Smooth muscle cell (in vitro differentiated cells): ENCODE results near the gene PLA1A. TPM values are rescaled to one million over a fixed set of nuclear protein-coding genes. Genes with fewer than 3 reads are reported as not detected.

ENCODE experiments used
- DNase-seq: peaks from one replicate; lab custom pipeline; 2025; ENCODE audit not compliant: unreplicated experiment; lab: John Stamatoyannopoulos, UW
- H2AFZ ChIP-seq: fragments of 200-600 bp; sonication (generic); 2 replicates; pipeline ENCODE4 v1.6.0; 2016; ENCODE audit warnings: antibody characterized with exemption, low read depth, mild to moderate bottlenecking
- H3F3A ChIP-seq: fragments of 200-600 bp; sonication (generic); 2 replicates; pipeline ENCODE4 v1.6.0; 2017; ENCODE audit warnings: antibody characterized with exemption, low read depth
- H3K27ac ChIP-seq: fragments of 200-600 bp; sonication (generic); 2 replicates; pipeline ENCODE4 v1.5.1; 2016; ENCODE audit warnings: low read depth, mild to moderate bottlenecking
- H3K27me3 ChIP-seq: fragments of 200-600 bp; sonication (generic); 2 replicates; pipeline ENCODE4 v1.6.1; 2016; ENCODE audit warnings: low read depth, mild to moderate bottlenecking
- H3K36me3 ChIP-seq: fragments of 200-600 bp; sonication (generic); 2 replicates; pipeline ENCODE4 v1.5.1; 2016; ENCODE audit warnings: low read depth
- H3K4me1 ChIP-seq: fragments of 200-600 bp; sonication (generic); 2 replicates; pipeline ENCODE4 v1.5.1; 2016; ENCODE audit warnings: low read depth
- H3K4me2 ChIP-seq: fragments of 200-600 bp; sonication (generic); 2 replicates; pipeline ENCODE4 v1.6.0; 2016; ENCODE audit warnings: mild to moderate bottlenecking
- H3K4me3 ChIP-seq: fragments of 200-600 bp; sonication (generic); 2 replicates; pipeline ENCODE4 v1.5.1; 2016; ENCODE audit warnings: mild to moderate bottlenecking
- H3K79me2 ChIP-seq: fragments of 200-600 bp; sonication (generic); 2 replicates; pipeline ENCODE4 v1.6.0; 2016; ENCODE audit warnings: low read depth, mild to moderate bottlenecking
- H3K9ac ChIP-seq: fragments of 200-600 bp; sonication (generic); 2 replicates; pipeline ENCODE4 v1.6.0; 2016; ENCODE audit warnings: low read depth
- H3K9me3 ChIP-seq: fragments of 200-600 bp; sonication (generic); replicated peaks from 2 replicates; pipeline ENCODE4 v1.5.1; 2016; ENCODE audit warnings: low read depth
- H4K20me1 ChIP-seq: fragments of 200-600 bp; sonication (generic); 2 replicates; pipeline ENCODE4 v1.6.0; 2016; ENCODE audit warnings: low read depth
- CTCF ChIP-seq: fragments of 200-600 bp; sonication (generic); IDR thresholded peaks from 2 replicates; pipeline ENCODE4 v1.5.1; 2017; ENCODE audit warnings: borderline replicate concordance, mild to moderate bottlenecking, antibody characterized with exemption; ENCODE audit not compliant: insufficient read depth, poor library complexity, severe bottlenecking
- WGBS: methylation state at CpG from one replicate; pipeline ENCODE4 v1.1.7; 2016; ENCODE audit warnings: low lambda C conversion rate; 5-methylcytosine and 5-hydroxymethylcytosine counted together
- polyA plus RNA-seq: library from polyadenylated mRNA; unstranded; fragments of >200 nt; fragmentation: Nextera tagmentation; extraction: Ambion mirVana; gene quantifications from 2 replicates; pipeline ENCODE4 v1.2.1, GENCODE V29; 2016
- total RNA-seq: library from RNA; depleted of rRNA; stranded (reverse); fragments of >200 nt; gene quantifications from 2 replicates; pipeline ENCODE4 v1.2.3, GENCODE V29; 2014

PLA1A gene
- total and polyA plus RNA-seq, 2 experiments from 2014 or later: not detected

GRCh38 chr3:119604878-119605277, 7.2 kb downstream of the PLA1A start:
- Histone ChIP-seq H3K9ac (no peak overlapping the region), H3K79me2 (no peaks in the 10 kb centered on the region), H4K20me1 (no peaks in the 10 kb centered on the region), H3K4me2 (no peak overlapping the region), H3K9me3 (no peaks in the 10 kb centered on the region), H3K4me3 (no peak overlapping the region), H3K4me1 (peaks cover 3% of the 10 kb centered on the region), H3K27me3 (no peaks in the 10 kb centered on the region), H3K36me3 (no peaks in the 10 kb centered on the region), H3K27ac (no peak overlapping the region), H3F3A (peaks cover 3% of the 10 kb centered on the region), H2AFZ (no peak overlapping the region)
- no peak for DNase-seq
- 33% methylated on average over 1 of the region's 1 CpG for WGBS
- TF ChIP-seq CTCF: no peak

DNA sequence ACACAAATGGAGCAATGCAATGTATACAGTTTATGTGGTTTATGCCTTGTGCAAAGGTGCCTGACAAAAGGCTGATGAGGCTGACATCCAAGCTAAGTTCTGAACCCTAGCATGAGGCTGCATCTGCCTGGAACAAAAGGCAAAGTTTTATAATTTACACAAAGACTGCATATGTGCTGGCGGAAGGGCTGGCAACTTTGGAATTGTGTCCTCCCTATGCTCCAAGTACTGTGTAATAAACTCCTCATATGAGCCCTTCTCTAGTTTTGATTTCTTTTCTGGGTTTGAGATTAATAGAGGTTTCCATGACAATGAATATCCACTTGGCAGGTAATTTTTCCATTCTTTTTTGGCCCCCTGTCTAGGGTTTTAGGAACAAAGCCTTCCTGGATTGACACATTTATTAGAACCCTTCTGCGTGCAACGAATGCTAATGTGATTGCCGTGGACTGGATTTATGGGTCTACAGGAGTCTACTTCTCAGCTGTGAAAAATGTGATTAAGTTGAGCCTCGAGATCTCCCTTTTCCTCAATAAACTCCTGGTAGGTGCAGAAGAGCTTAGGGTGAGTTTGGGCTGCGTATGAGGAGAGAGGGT, 10.8 kb downstream of the PLA1A start:
- no peaks in the 10 kb centered on the region for H3K27me3 ChIP-seq
- H3K27ac ChIP-seq: no peak overlapping the region
- H3K36me3 ChIP-seq: no peaks in the 10 kb centered on the region
- 51% methylated on average over 6 of the region's 6 CpGs for WGBS
- H3K9ac ChIP-seq: no peak overlapping the region
- no peaks in the 10 kb centered on the region for H4K20me1 ChIP-seq
- H3K4me2 ChIP-seq: no peak overlapping the region
- no peaks in the 10 kb centered on the region for H3K9me3 ChIP-seq
- no peaks in the 10 kb centered on the region for H3F3A ChIP-seq
- H2AFZ ChIP-seq: no peak overlapping the region
- H3K4me3 ChIP-seq: no peak overlapping the region
- H3K4me1 ChIP-seq: peaks cover 3% of the 10 kb centered on the region
- H3K79me2 ChIP-seq: no peaks in the 10 kb centered on the region
- no peak for TF ChIP-seq CTCF
- DNase-seq: no peak

GRCh38 chr3:119609301-119609700, 11.6 kb downstream of the PLA1A start:
- DNase-seq: no peak
- Histone ChIP-seq H3K79me2 (no peaks in the 10 kb centered on the region), H4K20me1 (no peaks in the 10 kb centered on the region), H2AFZ (no peak overlapping the region), H3K4me3 (no peak overlapping the region), H3F3A (no peaks in the 10 kb centered on the region), H3K9me3 (no peaks in the 10 kb centered on the region), H3K36me3 (no peaks in the 10 kb centered on the region), H3K9ac (no peak overlapping the region), H3K27me3 (no peaks in the 10 kb centered on the region), H3K4me1 (peaks cover 3% of the 10 kb centered on the region), H3K27ac (no peak overlapping the region), H3K4me2 (no peak overlapping the region)
- WGBS: 47% methylated on average over 6 of the region's 6 CpGs
- TF ChIP-seq CTCF: no peak

- no peak overlapping the region for H2AFZ ChIP-seq
- no peaks in the 10 kb centered on the region for H4K20me1 ChIP-seq
- no peak for DNase-seq
- H3K27me3 ChIP-seq: no peaks in the 10 kb centered on the region
- H3K27ac ChIP-seq: no peak overlapping the region
- no peaks in the 10 kb centered on the region for H3K79me2 ChIP-seq
- 100% methylated on average over 1 of the region's 1 CpG for WGBS
- H3K4me2 ChIP-seq: no peak overlapping the region
- no peak overlapping the region for H3K9ac ChIP-seq
- no peaks in the 10 kb centered on the region for H3F3A ChIP-seq
- H3K4me1 ChIP-seq: no peaks in the 10 kb centered on the region
- H3K4me3 ChIP-seq: no peak overlapping the region
- no peak for TF ChIP-seq CTCF
- no peaks in the 10 kb centered on the region for H3K9me3 ChIP-seq
- H3K36me3 ChIP-seq: no peaks in the 10 kb centered on the region
These were observed 14.0 kb downstream of the PLA1A start for GRCh38 chr3:119611664-119612063.
